ENCODE results near the gene NADSYN1.
A peak's percentile ranks its signal among the peaks of the same experiment; 100 is the strongest.

Gene NADSYN1

DNA sequence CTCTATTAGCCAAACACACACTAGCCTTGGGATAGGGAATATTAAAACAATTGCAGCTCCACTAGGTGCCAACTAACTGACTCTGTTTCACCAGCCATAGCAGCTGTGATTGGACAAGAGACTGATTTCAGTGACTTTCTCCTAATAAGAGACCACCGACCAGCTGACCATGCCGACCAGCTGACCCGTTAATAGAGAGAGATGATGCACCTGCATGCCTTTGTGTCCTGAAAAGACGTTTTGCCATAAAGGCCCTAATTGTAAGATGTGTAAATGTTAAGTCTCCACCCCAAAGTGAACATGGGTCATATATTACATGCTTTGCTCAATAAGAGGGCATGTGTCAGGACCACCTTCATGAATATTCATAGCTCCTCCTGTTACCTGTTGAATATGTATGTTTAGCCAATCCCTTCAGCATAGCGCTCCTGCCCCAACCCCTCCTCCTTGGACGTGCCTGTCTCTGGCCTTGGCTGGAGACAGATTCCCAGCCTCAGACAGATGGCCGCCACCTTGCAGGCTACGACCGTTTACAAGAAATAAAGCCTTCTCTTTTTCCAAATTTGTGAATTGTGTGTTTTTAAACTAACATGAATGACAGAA lies 1.3 kb upstream of the NADSYN1 start:
- DNase-seq (ENCODE audit: low spot score): peak; percentile 12

DNA sequence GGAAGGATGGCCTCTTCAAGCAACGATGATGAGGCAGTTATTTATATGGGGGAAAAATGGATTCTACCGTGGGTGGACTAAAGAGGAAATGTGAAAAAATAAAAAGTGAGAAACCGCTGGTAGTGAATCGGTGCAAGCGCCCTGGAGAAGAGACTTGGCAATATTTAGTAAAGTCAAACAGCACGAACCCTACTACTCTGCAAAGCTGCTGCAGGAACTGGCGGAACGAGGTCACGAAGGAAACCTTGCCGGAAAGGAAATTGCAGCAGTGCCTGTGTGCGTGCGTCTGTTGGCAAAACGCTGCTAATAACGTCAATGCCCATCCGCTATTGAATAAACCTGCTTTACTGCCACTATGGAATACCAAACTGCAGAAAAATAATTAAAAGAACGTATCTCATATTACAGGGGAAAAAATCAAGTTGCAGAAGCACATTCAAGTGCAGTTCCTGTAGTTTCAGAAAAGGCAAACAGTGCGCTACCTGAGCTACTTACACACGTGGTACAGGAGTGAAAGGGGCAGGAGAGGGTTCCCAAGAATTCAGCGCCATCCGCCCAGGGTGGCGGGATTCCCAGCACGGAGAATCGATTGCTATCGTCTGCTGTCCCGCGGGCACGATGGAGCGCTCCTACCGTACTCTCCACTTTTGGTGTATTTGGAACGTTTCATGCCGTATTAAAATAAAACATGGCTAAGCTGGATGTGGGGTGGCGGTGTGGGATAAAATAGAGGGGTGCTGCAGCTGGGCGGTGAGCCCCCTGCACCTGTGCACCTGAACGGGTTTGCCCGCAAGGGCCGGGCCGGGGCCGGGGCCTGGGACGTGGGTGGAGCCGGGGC lies 585 bp upstream of the NADSYN1 start:
- no peak for DNase-seq (ENCODE audit: low spot score)

DNA sequence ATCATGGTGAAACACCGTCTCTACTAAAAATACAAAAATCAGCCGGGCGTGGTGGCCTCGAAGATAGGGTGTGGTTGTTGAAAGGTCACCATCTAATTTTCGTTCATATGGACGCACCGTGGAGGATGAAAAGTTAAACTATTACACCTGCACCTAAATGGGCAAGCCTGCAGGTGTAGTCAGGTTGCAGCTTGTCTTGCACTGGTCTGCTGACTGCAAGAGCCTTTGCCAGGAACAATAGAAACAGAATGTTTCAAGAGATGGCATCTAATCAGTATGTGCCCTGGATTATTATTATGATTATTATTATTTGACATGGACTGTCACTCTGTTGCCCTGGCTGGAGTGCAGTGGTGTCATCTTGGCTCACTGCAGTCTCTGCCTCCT lies 908 bp downstream of the NADSYN1 start:
- DNase-seq (ENCODE audit: low spot score): no peak

DNA sequence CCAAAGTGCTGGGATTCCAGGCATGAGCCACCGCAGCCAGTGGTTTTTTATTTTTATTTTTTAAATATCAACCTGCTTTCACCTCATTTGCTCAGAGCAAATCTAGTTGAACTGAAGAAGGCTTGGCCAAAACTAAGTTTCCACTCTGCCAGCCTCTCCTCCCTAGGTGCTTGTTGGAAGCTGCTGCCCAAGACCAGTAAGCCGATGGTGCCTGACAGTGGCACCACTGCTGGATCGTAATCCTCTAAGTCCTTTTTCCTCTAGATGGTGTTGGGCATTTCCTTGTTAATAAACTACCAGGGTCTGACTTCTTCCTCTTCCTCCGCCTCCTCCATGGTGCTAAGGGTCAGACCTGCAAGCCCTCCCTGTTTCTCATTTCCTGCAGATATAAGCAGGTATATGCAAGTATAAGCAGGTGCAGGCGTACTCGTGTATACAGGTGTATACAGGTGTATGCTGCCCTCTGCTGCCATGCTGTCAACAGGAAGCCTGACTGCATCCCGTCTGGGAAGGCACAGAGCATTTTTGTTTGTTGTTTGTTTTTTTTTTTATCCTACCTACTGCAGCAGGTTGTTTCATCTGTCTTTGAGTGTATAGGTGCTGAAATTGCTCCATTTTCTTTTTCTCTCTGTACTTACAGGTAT lies 1.6 kb downstream of the NADSYN1 start:
- no peak for DNase-seq (ENCODE audit: low spot score)

DNA sequence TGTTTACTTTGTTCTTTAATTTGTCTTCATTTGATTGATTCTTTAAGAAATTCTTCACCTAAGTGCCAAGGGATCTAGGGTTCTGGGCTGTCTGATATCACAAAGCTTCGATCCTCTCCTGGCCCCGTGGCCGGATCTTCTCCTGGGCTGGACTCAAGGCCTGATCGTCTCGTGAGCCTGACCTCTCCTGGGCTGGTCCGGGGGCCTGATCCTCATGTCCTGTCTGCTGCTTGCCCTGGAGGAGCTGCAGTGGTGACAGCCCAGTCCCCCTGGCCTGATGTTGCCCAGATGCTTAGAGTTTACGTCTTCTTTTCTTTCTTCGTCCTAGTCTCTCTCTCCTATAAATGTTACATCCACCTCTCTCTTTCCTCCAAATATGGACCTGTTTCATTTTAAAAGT lies 3.3 kb downstream of the NADSYN1 start:
- no peak for DNase-seq (ENCODE audit: low spot score)

DNA sequence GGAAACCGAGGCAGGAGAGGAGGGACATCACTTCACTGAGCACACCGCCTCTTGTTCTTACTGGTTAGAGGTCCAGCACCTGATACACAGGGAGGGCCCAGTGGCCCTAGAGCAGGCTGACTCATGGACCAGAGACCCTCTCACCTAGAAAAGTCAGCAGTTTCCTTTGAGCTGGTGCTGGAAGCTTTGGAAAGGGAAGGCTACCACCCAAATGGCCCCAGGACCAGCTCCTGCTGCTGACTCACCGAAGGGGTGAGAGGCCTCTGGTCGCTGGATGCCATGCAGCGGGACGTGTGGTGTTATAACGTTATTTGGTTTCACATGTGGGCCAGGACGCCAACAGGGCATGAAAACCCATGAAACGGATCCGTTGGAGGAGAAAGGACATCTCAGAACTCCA lies 3.8 kb downstream of the NADSYN1 start:
- no peak for DNase-seq (ENCODE audit: low spot score)

DNA sequence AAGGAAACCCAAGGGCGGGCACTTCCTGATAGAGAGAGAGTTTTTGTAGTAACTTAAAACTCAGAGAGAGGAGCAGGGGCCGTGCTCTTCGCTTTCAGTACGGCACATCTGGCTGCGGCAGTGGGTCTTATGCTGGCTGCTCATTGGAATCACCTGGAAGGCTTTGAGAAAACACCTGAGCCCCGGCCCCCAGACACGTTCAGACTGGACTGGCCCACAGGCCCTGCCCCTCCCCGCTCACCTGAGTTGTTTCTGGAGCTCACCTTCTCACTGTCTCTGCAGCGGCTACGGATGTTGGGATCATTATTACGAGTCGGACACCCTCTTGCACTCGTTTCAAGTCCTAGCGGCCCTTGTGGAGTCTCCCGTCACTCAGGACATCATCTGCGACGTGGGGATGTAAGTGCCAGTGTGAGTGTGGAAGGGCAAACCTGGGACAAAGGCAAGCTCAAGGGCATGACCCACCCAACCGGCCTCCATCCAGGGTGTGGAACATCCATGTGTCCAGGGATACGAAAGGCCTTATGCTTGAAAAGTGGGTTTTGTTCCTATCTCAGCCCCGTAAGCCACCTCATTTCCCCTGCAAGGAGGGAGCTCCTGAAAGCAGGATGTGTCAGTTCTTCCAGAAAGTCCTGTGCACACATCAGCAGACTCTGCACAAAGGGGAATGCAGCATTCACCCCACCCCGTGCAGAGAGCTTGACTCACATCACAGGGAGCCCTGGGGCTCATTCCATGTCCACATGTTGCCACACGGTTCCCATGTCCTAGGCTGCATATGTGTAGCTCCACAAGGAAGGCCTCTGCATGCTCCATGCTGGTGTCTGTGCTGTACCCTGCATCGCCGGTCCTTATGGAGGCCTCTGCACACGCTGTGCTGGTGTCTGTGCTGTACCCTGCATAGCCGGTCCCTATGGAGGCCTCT lies 5.4 kb downstream of the NADSYN1 start:
- DNase-seq (ENCODE audit: low spot score): no peak

DNA sequence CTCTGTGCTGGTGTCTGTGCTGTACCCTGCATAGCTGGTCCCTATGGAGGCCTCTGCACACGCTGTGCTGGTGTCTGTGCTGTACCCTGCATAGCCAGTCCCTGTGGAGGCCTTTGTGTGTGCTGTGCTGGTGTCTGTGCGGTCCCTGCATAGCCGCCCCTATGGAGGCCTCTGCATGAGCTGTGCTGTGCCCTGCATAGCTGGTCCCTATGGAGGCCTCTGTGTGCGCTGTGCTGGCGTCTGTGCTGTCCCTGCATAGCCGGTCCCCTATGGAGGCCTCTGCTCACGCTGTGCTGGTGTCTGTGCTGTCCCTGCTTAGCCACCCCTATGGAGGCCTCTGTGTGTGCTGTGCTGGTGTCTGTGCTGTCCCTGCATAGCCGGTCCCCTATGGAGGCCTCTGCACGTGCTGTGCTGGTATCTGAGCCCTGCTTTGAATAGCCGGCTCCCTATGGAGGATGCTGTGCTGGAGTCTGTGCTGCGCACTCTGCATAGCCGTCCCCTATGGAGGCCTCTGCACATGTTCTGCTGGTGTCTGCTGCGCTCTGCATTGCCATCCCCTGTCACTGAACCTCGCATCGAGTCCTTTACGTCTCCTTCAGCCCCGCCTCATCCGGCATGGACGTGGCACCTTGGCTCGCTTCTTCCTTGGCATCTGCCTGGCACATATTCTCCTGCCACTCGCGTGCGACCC lies 6.2 kb downstream of the NADSYN1 start:
- DNase-seq (ENCODE audit: low spot score): no peak

DNA sequence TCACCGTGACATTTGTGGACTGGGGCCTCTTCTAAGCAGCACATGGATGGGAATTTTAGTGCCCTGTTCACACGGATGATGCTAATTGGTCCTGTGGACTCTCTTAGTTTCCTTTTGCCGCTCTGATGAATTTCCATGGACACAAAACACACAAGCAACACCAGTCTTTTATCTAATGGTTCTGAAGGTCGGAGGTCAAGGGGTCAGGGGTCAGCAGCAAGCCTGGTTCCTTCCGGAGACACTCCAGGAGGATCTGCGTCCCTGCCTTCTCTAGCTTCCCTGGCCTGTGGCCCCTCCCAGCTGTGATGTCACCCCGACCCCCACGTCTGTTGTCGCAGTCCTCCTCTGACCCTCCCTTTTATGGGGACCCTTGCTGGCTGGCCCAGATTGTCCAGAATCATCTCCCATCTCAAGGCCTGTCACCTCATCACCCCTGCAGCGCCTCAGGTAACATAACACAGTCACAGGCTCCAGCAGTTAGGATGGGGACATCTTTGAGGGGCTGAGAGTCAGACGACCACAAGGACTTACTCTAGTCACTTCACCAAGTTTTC lies 6.8 kb downstream of the NADSYN1 start:
- DNase-seq (ENCODE audit: low spot score): no peak

DNA sequence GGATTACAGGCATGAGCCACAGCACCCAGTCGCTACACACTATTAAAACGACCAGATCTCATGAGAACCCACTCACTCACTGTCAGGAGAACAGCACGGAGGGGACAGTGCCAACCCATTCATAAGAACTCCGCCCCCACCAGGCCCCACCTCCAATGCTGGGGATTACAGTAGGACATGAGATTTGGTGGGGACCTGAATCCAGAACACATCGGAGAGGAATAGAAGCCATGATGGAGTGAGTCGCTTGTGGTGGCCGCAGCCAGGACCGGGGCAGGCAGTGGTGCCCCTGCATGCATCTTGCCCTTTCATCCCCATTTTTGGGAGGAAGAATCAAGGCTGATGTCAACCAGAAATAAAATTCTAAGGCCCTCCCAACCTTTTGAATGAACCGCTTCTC lies 8.7 kb downstream of the NADSYN1 start:
- DNase-seq (ENCODE audit: low spot score): no peak

DNA sequence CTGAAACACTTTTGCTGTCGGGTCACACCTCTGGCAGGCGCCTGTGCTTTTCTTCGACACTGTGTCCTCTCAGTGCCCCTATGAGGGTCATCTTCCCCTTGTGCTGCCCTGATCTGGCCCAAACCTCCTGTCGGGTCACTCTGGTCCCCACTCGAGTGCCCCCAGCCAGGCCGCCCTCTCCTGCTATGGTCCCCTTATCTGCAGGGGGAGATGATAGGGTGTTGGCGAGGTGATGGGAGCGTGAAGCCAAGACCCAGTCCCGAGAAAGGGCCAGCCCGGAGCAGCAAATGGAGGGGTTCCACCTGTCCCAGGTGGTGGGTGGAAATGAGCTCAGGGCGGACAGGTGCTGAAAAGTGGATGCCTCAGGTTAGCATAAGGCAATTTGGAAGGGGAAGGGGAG lies 9.7 kb downstream of the NADSYN1 start:
- no peak for DNase-seq (ENCODE audit: low spot score)

DNA sequence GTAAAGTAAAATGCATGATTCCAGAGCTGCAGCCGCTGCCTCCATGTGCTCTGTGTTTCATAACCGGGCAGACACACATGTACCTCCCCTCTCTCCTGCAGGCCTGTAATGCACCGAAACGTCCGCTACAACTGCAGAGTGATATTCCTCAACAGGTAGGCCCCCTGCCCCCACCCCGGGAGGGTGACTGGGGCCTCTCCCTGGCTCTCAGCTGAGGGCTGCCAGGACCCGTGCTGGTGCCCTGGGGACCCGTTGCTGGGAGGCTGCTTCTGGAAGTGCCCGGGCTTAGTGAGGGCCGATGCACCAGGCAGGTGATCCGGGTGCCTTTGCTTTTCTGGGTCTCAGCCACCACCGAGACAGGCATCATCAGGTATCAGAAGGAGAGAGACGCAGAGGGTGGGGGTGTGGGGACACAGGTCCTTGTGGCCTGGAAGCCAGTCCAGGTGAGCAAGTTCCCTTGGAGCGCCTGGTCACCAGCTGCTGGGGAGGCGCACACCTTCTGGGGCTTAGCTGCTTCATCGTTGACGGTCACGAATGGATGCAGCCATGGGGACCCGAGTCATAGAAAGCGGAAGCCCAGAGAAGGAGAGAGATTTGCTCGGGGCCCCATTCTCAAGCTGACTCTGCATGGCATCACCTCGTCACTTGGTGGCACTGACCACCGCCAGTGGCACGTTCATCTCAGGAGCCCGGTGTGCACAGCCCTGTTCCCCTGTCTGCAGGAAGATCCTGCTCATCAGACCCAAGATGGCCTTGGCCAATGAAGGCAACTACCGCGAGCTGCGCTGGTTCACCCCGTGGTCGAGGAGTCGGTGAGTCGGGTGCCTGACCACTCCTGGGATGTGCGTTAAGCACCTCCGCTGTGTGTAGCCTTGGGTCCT lies 10.6 kb downstream of the NADSYN1 start:
- DNase-seq (ENCODE audit: low spot score): no peak

DNA sequence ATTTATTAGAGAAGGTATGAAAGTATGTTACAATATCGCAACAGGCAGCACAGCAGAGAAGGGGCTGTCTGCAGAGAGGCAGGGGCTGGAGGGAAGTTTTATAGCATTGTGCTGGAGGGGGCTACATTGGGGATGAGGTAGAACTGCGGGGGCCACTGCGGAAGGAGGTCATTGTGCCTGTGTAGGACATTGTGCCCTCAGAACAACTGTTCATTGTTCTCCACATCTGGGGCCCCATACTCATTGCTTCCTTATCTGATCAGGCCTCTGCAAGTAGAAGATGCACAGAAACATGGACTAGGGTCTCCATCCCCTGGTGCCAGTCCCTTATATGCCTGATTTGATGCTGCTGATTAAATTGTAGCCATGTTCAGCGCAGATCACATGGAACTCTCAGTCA lies 12.1 kb downstream of the NADSYN1 start:
- no peak for DNase-seq (ENCODE audit: low spot score)

DNA sequence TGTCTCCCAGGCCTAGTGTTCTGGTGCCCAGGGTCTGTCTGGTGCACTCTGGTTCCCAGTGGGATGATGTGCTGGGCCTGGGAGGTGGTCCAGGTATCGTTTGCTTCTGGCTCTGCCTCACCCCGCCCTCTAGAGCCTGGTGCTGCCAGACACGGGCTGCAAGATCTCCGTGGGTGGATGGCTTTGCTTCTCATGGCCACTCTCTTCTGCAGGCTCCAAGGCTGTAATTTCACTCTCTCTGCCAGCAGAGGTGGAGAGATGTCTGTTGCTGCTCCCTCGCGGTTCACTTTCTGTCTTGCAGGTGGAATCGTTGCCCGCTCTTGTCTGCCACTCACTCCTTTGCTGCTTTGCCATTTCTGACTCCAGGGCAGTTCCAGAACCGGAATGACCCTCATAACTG lies 13.4 kb downstream of the NADSYN1 start:
- DNase-seq (ENCODE audit: low spot score): no peak

DNA sequence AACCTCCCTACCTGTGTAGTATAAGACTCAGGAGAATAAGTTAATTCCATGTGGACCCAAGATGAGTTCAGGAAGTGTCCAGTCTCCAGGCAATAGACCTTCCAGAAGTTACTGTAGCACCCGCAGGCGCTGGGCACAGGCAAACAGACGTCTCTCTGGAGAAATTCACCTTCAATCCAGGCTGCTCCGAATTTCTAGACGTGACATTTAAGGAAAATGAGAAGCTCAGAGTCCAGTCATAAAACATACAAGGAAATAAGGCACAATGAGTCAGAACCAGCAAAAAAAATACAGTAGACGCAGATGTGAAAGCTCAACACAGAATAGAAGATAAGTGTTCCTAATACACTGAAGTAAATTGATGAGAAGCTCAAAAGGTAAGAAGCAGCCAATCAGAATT lies 14.2 kb downstream of the NADSYN1 start:
- no peak for DNase-seq (ENCODE audit: low spot score)

DNA sequence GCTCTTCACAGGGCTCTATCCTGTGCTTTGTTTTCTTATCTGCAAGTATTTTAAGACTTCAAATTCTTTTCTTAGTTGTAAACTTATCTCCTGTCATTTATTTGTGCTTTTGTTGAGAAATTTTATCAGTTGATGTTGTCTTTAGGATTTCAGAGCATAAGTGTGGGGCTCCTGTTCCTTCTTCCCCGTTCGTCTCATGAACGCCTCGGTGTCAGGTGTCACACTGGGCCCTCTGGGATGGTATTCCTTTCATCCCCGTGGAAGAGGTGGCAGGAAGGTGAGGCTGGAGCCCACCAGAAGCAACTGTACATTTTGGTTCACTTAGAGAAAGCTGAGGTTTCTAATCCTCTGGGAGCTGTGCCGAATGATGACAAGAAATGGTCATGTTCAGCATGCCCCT lies 17.9 kb downstream of the NADSYN1 start:
- DNase-seq (ENCODE audit: low spot score): no peak

DNA sequence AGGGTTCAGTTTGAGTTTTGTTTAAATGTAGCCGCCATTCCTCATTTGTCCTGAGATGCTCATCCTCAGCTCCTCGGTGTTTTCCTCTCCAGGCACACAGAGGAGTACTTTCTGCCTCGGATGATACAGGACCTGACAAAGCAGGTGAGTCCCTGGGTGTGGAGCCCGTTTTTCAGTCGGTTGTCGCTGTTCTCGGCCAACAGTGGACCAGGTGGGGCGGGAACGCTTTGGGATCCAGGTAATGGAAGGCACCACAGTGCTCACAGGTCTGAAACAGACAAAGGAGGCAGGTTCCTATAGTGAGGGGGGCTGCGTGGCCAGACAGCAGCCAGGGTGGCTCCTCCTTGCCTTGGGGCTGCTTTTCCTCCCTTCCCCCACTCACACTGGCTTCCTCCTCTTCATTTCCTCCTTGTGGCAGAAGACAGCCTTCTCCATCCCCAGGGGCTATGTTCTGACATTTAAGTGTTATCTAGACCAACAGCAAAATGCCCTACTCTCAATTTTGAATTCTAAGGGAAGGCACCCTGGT lies 19.4 kb downstream of the NADSYN1 start:
- DNase-seq (ENCODE audit: low spot score): no peak

DNA sequence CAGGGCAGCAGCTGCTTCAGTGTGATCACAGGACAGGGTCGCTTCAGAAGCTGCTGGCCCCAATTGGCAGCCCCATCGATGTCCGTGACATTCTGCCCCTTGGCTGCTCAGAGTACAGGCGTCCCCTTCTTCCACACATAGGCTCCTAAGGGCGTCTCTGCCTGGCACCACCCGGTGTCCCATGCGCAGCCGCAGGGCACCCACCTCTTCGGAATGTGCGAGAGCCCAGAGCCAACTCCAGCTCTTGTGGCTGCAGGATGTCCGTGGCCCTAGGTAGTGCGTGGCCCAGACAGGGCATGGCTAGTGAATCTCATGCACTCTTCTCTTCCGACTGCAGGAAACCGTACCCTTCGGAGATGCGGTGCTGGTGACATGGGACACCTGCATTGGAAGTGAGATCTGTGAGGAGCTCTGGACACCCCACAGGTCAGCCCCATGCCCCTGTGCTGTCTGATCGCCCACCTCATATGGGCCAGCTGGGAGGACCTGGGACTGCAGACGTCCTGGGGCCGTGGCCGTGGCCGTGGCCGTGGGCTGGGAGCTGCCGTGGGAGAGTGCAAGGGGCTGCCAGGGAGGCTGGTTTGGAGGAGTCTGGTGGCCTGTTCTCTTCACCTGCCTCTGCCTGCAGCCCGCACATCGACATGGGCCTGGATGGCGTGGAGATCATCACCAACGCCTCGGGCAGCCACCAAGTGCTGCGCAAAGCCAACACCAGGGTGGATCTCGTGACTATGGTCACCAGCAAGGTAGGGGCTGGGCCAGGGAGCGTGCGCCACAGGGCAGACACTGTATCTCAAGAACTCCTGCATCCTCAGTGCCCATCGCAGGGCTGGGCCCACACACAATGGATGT lies 20.2 kb downstream of the NADSYN1 start:
- DNase-seq (ENCODE audit: low spot score): no peak

DNA sequence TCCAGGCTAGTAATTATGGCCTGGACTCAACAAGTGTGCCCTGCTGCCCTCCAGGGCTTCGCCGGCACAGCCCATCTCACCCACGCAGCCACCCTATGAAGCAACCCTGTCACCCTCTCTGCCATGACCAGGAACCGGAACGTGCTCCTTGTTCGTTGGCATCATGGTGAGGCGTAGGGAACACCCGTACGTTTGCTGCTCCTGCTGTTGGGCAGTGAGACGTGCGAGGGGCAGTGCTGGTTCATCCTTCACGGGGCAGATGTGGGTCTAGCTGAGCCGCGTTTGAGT lies 20.7 kb downstream of the NADSYN1 start:
- no peak for DNase-seq (ENCODE audit: low spot score)

Measured in hematopoietic multipotent progenitor cell treated with erythropoietin and hydrocortisone succinate and interleukin-3 and kit ligand, for 17 days (in vitro differentiated cells).